GM21717 (cell line): Measurements from ENCODE around the gene EHD1.
A peak's percentile ranks its signal among the peaks of the same experiment; 100 is the strongest.

ENCODE experiments used
- ATAC-seq: cut with Tn5 transposase; IDR thresholded peaks from one replicate; pipeline ENCODE4 v1.9.1; 2021; ENCODE audit warnings: mild to moderate bottlenecking, moderate library complexity; ENCODE audit not compliant: unreplicated experiment

Gene EHD1

GRCh38 chr11:64910451-64911093, 32.2 kb upstream of the EHD1 start:
- ATAC-seq, result no peak

- no peak for ATAC-seq
These were observed 31.4 kb upstream of the EHD1 start for GRCh38 chr11:64909653-64910343.

- ATAC-seq, result no peak
These were observed 30.3 kb upstream of the EHD1 start for GRCh38 chr11:64908766-64909165.

- no peak for ATAC-seq
These were observed 27.9 kb upstream of the EHD1 start for GRCh38 chr11:64906314-64906635.

- no peak for ATAC-seq
These were observed 27.3 kb upstream of the EHD1 start for GRCh38 chr11:64905516-64906313.

GRCh38 chr11:64903291-64903833, 24.9 kb upstream of the EHD1 start:
- no peak for ATAC-seq

- no peak for ATAC-seq
These were observed 23.9 kb upstream of the EHD1 start for GRCh38 chr11:64902102-64902900.

- no peak for ATAC-seq
These were observed 22.4 kb upstream of the EHD1 start for GRCh38 chr11:64900774-64901173.

- no peak for ATAC-seq
These were observed 21.9 kb upstream of the EHD1 start for GRCh38 chr11:64900263-64900678.

GRCh38 chr11:64898541-64898940, 20.1 kb upstream of the EHD1 start:
- no peak for ATAC-seq

- ATAC-seq, result no peak
These were observed 19.6 kb upstream of the EHD1 start for GRCh38 chr11:64898076-64898445.

- ATAC-seq, result no peak
These were observed 19.1 kb upstream of the EHD1 start for GRCh38 chr11:64897381-64898075.

GRCh38 chr11:64896448-64897022, 18.1 kb upstream of the EHD1 start:
- no peak for ATAC-seq

- ATAC-seq, result no peak
These were observed 16.5 kb upstream of the EHD1 start for GRCh38 chr11:64894812-64895452.

- ATAC-seq, result peak; percentile 57
These were observed 15.8 kb upstream of the EHD1 start for GRCh38 chr11:64894070-64894811.

- ATAC-seq, result no peak
These were observed 15.0 kb upstream of the EHD1 start for GRCh38 chr11:64893194-64894069.

GRCh38 chr11:64892838-64893193, 14.4 kb upstream of the EHD1 start:
- no peak for ATAC-seq

- no peak for ATAC-seq
These were observed 14.0 kb upstream of the EHD1 start for GRCh38 chr11:64892411-64892831.
